Inferior parietal cortex (tissue), 1 donor: ENCODE data around the gene HDGFL2.

ENCODE experiments used
- DNase-seq: peaks from one replicate; pipeline ENCODE4 v3.0.0-alpha.2; 2016; ENCODE audit errors: extremely low spot score

HDGFL2 gene

DNA sequence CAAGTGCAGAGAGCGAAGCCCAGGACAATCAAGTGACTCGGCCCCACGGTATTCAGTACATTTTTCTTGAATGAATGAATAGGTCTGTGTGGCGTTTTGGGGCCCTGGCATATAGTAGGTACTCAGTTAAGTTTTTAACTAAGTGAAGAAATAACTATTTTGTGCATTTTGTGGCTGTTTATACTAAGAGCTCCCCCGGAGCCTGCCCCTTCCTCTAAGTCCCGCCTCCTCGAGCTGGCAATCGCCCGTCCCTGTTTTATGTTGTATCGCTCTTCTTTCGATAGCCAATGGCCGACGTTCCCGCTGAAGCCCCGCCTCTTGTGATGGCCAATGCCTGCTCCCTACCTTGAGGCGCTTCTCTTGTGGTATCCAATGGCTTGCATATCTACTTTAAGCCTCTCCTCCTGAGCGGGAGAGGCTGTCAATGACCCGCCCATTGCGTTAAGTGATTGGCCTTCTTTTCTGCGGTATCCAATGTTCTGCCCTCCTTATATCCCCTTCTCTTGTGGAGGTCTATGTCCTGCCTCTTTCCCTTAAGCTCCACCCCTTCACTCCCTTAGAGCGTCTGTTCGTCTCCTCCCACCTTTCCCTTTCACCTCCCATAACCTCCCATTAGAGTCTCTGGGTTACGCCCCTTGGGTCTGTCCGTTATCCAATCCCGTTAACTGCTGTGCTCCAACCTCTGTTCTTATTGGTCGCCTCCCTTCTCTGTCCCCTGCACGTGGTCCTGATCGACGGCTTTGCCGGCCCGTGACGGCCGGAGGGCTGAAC is 509 bp upstream of the HDGFL2 start:
- peak; percentile 100 for DNase-seq

DNA sequence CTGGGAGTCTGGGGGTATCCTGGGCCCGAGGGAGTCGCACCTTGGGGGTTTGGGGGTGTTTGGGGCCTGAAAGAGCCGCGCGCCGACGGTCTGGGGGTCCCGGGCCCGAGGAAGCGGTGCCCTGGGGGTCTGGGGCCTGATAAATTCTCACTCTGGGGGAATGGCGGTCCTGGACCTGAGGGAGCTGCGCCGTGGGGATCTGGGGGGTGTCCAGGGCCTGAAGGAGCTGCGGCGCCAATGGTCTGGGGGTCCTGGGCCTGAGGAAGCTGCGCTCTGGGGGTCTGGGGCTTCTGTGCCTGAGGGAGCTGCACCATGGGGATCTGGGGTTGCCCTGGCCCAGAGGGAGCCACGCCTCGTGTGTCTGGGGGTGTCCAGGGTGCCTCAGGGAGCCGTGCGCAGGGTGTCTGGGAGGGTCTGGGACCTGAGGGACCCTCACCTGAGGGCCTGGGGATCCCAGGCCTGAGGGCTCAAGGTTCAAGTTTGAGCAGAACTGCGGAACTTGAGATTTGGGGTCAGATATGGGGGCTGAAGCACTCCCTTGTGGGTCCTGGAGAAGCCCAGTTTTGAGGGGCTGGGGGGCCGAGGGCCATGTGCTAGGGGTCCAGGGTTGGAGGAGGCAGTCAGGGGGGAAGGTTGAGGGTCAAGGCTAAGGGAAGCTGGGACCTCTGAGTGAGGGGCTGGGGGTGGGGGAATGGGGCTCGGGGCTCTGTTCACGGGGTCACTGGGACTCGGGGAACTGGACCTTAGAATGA is 1.1 kb downstream of the HDGFL2 start:
- no peak for DNase-seq

DNA sequence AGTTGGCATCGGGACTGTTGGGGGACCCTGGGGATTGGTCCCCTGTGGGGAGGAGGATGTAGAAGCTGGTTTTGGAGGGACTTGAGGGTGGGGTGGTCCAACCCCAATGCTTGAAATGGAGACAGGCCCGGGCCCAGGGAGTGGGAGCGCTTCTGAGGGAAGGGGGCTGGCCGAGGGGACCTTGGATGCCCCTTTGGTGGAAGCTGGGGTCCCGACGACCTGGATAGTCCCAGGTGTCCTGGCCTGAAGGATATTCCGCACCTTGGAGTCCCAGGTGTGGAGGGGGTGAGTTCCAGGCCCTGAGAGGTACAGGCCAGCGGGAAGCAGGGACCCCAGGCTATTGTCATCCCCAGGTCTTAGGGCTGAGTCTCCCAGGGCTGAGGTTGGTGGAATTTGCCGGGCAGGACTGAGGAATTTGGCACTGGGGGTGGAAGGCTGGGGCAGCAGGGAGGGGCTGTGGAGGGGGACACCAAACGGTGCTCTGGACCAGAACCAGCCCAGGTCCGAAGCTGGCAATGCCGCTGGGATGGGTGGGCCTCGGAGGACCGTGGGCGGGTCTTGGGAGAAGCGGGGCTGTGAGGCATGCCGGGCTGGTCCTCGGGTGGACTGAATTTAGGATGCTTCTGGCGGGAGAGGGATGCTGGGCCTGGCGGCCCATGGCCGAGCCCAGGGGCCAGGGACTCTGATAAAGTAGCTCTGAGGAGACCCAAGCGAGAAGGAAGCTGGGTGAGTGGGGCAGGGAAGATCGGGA is 1.8 kb downstream of the HDGFL2 start:
- DNase-seq: no peak

DNA sequence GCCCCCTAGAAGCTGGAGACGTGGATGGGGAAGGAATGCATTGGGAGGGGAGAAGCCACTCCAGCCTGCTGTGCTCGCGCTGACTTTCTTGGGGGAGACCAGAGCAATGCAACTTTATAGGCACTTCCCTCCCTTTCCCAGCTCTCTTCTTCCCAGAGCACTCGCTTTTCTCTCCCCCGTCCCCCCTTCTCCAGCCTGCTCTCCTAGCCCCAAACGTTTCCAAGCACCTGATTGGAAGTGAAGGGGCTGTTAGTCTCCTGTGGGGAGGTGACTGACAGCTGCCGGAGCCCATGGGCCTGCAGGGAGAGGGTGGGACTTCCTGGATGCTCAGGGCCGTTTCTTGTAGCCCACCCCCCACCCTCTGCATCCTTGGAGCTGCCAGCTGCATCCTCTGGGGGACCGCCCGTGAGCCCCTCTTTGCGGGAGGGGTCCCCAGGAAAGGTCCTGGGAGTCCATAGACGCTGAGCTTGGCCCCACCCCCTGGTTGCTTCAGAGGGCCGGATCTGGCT is 2.5 kb downstream of the HDGFL2 start:
- DNase-seq: peak; percentile 63

DNA sequence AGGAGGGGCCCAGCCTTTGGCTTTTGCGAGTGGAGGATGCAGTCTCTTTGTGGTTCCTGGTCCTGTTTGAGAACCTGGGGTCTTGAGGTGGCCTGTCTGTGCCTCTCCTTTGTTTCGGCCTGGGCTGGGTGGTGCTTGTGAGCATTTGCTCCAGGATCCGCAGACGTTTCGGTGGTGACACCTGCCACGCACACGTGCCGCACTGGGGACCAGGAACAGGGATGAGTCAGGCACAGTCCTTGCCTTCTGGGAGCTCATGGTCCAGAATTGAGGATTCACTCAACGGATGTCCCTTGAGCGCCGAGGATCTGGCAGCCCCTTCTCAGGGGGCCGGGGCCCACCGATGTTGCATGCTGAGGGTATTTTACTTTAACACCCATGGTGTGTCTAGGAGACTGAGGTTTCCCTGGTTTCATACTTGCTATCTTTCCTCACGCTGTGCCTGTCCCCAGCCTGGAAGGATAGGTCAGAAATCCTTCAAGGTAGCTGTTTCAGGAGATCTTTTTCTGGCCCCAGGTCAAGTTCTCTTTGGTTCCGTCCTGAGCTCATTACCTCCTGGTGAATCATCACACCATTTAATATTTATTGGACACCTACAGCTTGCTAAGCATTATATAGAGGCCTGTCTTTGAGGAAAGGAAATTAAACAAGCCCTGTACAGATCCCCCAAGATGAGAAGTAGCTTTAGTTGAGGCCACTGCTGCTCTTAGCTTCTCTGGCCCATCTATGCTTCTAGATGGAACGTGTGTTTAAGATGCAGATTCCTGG is 5.1 kb downstream of the HDGFL2 start:
- DNase-seq: no peak

DNA sequence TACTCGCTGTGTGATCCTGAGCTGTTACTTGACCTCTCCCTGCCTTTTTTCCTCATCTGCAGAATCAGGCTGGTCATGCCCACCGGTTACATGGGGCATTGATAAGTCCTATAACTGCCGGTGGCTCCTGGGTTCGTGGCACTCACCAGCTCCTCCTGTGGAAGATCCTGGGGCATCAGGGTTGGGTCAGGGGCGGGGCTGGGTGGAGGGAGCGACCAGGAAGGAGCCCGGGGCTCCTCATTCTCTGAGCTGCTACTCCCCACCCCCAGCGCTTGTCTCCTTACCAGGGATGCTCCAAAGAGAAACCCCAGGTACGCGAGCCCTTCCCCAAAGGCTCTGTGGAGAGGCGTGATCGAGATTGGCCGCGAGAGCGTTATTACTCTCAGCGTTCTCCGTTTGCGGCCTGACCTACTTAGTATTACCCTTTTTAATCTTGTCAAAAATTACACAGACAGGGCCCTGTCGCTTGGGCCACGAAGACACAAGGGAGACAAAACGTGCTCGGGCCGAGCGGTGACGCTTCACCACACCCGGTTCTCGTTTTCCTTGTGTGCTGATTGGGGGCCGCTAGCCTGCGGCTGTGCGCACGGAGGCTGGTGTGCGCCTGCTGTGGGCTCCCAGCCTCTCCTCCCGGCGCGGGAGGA is 10.7 kb downstream of the HDGFL2 start:
- DNase-seq: no peak

DNA sequence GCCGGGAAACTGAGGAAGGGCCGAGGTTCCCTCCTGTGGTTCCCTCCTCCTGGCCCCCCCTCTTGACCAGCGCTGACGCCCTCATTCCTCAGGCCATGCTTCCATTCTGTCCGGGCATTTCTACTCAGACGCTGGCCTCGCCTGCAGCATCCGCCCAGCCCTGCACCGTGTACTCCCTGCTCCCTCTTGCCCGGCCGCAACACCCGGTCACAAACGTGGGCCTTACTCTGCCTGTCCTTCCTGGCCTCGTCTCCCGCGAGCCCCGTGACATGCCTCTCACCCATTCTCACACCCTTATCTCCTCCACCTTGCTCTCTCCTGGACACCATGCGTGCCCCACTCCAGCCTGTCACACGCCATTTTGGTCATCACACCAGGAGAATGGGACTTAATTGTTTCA is 11.3 kb downstream of the HDGFL2 start:
- DNase-seq: no peak

DNA sequence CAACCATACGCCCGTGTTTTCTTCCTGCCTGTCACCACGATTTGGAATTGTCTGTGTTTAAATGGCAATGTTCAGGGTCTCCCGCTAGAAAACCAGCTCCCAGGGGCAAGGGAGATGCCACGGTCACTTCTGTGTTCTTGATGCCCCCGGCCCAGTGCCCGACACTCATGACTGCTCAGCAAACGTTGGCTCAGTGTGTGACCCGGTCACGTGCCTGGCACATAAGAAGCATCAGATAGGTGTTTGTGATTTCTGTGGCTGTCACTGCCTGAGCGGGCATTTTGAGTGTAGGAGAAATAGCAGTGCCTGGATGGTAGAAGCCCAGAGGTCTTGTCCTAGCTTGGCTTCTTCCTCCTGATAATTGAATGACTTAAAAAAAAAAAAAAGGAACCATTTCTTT is 15.5 kb downstream of the HDGFL2 start:
- DNase-seq: no peak

DNA sequence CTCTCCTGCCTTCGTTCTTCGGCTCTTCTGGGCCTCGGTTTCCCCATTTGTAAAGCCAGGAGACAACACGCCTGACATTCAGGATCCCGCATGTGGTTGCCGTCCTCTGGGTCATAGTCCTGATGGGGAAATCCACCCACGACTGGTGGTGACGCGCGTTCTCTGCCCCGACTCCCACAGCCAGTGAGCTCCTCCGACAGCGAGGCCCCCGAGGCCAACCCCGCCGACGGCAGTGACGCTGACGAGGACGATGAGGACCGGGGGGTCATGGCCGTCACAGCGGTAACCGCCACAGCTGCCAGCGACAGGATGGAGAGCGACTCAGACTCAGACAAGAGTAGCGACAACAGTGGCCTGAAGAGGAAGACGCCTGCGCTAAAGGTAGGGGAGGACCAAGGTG is 16.4 kb downstream of the HDGFL2 start:
- no peak for DNase-seq

DNA sequence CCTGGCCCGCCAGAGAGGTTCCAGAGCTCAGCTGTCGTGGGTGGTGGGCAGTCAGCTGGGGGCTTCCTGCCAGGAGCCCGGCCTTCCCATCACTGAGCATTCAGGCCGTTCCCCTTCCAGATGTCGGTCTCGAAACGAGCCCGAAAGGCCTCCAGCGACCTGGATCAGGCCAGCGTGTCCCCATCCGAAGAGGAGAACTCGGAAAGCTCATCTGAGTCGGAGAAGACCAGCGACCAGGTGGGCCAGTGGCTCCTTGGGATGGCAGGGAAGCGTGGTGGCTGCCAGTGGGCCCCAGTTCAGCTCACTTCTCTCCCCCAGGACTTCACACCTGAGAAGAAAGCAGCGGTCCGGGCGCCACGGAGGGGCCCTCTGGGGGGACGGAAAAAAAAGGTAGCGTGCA is 19.3 kb downstream of the HDGFL2 start:
- DNase-seq: no peak

DNA sequence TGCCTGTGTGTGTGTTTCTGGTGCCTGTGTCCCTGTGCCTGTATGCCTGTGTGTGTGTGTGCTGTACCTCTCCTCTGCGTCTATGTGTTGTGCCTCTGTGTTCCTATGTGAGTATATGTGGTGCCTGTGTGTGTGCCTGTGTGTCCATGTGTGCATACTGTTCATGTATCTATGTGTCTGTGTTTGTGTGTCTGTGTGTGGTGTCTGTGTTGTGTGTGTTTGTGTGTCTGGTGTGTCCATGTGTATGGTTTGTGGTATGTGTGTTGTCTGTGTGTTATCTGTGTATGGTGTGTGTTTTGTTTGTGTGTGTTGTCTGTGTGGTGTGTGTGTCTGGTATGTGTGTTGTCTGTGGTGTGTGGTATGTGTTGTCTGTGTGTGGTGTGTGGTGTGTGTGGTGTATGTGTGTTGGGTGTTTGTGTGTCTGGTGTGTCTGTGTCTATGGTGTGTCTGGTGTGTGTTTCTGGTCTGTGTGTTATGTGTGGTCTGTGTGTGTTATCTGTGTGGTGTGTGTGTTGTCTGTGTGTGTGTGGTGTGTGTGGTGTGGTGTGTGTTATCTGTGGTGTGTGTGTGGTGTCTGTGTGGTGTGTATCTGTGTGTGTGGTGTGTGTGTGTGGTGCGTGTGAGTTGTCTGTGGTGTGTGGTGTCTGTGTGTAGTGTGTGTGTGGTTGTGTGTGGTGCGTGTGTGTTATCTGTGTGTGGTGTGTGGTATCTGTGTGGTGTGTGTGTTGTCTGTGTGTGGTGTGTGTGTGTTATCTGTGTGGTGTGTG is 20.4 kb downstream of the HDGFL2 start:
- no peak for DNase-seq

DNA sequence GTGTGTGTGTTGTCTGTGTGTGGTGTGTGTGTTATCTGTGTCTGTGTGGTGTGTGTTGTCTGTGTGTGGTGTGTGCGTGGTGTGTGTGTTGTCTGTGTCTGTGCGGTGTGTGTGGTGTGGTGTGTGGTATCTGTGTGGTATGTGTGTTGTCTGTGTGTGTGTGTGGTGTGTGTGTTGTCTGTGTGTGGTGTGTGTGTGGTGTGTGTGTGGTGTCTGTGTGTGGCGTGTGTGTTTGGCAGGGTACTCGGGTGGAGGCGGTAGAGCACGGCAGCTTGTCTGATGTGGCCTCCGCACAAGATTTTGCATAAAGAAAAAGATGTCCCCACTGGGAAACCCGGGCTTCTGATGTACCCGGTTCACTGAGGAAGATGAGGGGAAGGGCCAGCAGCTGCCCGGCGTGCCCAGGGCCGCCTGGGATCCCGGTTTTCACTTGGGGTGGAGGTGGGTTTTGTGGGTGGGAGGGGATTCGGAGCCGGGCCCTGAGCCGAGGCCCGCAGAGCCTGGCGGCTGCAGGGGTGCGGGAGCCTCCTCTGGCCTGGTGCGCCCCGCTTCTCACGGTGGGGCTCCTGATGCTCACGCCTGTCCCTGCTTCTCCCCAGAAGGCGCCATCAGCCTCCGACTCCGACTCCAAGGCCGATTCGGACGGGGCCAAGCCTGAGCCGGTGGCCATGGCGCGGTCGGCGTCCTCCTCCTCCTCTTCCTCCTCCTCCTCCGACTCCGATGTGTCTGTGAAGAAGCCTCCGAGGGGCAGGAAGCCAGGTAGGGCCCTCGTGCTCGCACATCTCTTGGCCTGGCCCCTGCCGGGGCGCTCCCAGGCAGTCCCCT is 21.2 kb downstream of the HDGFL2 start:
- DNase-seq: no peak

DNA sequence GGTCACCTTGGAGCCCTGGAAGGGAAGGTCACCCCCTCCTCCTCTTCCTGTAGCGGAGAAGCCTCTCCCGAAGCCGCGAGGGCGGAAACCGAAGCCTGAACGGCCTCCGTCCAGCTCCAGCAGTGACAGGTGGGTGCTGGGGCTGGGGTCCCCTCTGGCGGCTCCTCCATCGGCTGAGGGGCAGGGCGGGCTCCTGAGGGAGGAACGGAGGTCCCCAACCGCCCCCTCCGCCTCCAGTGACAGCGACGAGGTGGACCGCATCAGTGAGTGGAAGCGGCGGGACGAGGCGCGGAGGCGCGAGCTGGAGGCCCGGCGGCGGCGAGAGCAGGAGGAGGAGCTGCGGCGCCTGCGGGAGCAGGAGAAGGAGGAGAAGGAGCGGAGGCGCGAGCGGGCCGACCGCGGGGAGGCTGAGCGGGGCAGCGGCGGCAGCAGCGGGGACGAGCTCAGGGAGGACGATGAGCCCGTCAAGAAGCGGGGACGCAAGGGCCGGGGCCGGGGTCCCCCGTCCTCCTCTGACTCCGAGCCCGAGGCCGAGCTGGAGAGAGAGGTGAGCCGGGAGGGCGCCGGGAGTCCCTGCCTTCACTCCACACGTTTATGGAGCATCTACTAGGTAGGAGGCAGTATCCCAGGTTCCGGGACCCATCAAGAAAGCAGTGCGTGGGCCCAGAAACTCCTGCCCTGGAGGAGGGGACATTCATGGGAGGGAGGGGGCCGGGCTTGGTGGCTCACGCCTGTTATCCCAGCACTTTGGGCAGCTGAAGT is 22.0 kb downstream of the HDGFL2 start:
- DNase-seq: no peak

DNA sequence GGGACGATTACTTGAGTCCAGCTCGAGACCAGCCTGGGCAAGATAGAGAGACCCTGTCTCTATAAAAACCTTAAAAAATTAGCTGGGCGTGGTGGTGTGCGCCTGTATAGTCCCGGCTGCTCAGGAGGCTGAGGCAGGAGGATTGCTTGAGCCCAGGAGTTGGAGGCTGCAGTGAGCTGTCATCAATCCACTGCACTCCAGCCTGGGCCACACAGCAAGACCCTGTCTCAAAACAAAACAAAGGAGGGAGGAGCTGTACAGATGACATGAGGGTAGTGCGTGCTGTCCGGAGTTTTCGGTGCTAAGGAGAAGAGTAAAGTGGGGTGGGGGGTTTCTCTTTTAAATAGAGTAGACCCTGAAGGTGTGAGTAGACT is 22.6 kb downstream of the HDGFL2 start:
- no peak for DNase-seq

DNA sequence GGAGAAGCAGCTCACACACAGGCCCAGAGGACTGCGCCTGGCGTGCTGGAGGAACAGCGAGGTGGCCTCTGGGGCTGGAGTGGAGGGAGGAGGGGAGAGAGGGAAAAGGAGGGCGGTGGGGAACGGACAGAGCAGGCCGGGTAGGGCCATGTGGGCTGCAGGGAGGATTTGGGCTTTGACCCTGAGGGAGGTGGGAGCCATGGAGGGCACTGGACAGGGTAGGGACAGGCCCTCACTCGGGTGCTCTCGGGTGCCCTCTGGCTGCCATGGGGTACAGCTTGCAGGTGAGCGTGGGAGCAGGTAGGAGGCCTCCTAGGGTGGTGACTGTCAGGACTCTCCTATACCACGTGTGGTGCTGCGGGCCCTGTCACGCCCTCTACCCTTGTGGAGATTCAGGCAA is 23.4 kb downstream of the HDGFL2 start:
- DNase-seq: no peak

DNA sequence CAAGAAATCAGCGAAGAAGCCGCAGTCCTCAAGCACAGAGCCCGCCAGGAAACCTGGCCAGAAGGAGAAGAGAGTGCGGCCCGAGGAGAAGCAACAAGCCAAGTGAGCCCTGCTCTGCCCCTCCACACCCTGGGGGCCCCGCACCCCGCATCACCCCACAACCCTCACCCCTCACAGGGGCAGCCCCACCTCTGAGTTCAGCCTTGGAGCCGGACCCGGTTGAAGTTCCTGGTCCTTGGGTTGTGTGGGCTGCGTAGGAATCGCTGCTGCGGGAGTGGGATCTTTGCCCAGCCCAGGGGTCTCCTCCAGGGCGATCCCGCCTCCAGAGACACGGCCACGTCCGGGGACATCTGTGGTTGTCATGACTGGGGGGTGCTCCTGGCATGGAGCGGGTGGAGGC is 24.2 kb downstream of the HDGFL2 start:
- DNase-seq: no peak

DNA sequence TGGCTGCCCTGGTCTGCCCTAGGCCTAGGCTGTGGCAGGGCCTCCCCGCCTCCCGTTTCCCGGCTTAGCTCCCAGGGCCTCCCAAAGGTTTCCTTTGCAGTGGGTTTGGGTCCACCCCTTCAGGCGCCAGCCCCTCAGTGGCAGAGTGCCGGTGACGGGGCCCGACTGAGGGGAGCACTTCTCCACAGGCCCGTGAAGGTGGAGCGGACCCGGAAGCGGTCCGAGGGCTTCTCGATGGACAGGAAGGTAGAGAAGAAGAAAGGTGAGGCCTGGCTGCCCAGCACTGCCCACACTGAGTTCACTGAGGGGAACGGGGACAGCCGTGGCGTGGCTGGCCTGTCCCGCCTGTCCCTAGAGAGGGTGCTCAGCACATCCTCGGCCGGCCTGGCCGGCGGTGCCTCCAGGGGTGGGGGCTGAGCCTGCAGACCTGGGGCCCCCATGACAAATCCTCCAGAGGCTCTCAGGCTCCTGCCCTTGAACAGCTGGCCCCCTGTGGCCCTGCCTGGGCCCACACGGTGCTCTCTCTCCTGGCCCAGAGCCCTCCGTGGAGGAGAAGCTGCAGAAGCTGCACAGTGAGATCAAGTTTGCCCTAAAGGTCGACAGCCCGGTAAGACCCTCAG is 25.8 kb downstream of the HDGFL2 start:
- DNase-seq: no peak

DNA sequence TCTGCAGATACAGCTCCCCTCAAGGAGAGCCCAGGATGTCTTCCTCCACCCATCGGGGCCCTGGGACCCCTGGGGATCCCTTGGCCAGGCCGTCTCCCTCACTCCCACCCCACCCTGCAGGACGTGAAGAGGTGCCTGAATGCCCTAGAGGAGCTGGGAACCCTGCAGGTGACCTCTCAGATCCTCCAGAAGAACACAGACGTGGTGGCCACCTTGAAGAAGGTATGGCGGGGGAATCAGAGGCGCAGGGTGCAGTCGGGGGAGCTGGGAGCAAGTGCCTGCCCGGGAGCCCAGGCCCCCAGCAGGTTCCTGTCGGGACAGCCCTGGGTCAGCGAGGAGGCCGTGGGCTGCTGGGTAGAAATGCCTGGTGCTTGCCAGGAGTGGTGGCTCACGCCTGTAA is 26.6 kb downstream of the HDGFL2 start:
- DNase-seq: no peak
